GM18498 (cell line): ENCODE measurements around the gene DGKG.

Source experiments
- ATAC-seq: cut with Tn5 transposase; IDR thresholded peaks from one replicate; pipeline ENCODE4 v1.9.1; 2021; ENCODE audit warnings: mild to moderate bottlenecking, moderate library complexity; ENCODE audit not compliant: unreplicated experiment

DGKG gene

GRCh38 chr3:186115239-186115996 lies 246.6 kb downstream of the DGKG start:
- ATAC-seq = no peak

DNA sequence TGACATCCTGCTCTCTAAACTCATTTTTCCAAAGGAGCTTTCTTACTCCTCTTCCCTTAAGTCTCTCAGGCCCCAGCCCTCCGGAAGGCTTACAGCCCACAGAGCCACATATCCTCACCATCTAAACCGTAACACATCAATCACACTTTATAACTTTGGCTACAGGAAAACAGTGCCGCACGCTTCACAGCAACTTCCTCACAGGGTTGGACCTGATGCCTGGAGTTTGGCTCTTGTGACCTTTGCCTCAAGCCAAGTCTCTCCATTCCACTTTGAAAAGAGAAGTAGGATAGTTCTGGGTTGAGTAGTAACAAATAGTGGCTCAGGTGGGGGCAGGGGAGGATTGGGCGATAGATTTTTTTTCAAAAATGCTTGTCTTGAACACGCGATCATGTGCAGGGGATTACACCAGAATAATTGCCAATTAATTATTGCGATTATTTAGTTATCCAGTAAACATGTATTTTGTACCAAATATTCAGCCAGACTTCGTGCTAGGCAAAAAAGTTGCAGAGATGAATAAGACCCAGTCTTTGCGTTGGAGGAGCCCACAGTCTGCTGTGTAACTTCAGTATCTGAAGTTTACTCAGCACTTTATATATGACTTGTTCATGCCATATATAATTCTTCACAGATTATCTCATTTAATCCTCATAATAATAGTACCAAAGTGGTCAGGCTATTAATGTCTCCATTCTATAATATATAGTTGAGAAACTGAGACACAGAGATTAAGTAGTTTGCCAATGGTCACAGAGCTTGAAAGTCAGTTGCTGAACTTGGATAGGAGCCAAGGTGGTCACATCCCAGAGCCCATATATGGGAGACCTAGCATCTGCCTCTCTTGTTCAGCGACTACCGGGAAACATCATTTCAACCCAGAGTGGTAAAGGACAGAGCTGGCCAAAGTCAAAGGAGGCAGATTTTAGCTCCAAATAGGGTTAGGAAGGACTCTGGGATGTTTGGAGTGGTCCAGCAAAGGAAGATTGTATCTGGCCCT lies 250.8 kb downstream of the DGKG start:
- ATAC-seq = no peak

- no peak for ATAC-seq
Measured at GRCh38 chr3:186109897-186110803, 251.9 kb downstream of the DGKG start.

DNA sequence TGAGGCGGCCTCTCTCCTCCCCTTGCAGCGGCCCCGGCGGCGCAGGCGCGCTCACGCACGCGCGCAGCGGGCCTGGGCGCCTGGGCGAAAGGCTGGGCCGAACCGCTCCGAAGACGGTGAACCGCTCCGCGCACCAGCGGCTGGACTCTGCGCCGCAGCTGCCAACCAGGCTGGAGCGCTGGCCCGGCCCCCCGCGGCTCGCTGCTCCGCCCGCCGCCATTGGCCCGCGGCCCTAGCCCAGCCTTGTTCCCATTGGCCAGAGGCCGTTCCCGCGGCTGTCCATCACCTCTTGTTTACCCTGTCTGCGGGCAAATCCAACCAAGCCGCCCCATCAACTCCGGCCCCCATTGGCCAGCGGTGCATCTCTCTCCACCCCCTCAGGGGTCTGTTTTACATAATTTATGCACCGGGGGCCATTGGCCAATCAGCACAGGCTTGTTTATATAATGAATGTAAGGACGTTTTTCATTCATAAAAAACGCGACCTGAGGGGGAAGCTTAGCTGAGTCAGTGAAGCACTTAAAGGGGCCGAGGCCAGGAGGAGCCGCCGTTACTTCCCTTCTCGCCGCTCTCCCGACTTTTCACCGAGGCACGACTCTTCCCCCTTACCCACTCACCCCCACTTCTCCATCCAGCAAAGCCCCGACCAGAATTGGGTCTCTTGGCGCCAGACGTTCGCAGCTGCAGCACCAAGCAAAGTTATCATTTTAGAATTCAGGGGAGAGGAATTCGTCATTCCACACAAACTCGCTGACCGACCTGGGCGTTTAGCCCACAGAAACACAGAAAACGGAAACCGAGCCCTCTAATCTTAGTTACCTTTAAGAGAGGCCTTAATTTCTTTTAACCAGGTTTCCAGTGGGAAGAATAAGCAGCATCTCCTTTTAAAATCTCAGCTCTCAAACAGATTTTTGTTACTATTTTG lies 252.8 kb downstream of the DGKG start, which contains the start of gene ETV5:
TSS of gene ETV5 (minus strand) at position 149 of the 925 bp plus-strand sequence. CDS start 3,221 bp downstream, outside the sequence.
- peak; percentile 96 for ATAC-seq

DNA sequence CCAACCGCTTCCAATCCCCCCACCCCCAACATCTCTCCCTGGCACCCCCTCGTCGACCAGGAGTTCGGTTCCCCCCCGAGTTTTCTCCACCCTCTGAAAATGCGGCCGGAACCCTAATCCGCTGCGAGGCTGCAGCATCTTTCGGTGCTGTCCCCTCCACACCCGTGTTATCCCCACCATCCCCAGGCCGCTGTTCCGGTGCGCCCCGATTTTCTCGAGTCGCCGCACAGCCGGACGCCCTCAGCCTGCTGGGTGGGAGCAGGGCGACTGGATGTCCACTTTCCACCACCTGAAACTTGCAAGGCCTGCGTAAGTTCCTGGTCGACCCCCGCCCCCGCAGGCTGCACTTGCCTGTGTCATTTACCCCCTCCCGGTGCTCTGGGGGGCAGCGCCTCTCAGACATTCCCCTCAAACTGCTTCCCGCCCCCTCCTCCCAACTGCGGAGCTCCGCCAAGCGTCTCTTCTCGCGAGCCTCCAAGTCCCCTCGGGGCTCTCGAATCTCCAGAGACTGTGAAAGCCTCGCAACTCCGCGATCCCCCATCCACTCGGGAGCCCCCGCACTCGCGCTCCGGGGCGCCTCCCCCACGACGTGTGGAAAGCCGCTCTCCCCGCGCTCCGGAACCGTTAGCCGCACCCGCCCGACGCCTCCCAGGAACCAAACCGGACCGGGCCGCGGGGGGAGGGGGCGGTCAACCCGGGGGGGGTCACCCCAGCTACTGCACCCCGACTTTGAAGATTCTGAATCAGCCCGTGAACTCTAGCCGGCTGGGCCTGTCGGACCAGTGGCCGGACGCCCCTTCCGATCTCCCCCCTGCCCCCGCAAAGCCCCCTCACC lies 253.7 kb downstream of the DGKG start:
- ATAC-seq = no peak

DNA sequence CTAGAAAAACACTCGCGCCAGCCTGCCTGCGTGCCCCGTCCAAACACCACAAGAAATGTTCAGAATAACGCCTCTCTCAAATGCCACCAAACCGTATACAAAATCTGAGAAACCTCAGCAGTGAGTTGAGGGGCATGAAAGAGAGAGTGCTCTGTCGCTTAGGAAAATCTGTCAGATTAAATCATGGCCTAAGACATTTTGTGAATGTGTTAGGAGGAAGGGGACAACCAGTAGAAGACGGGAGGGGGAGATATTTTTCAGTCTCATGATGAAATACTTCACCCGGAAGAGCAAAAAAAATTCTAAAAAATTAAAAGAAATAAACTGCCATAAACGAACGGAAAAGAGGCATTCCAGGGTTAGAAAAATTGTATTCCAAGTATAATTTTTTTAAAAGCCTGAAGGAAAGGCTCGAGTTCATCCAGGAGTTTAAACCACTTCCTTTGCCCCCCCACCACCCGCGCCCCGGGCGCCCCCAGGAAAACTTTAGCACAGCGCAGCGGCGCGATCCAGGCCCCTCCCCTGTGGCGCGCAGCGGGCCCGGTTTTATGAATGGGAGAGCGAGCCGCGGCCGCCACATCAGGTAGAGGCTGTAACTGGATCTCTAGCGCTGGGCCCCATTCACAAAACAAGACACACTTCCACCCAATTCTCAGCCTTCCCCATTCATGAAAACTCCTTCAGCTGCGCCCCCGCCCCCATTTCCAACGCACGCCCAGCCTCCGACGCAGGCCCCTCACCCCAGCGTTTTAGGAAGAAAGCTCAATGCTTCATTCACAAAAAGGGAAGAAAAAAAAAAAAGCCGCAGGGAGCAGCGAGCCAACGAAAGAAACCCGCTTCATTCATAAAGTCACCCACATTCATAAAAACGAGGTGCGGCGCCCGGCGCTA lies 254.6 kb downstream of the DGKG start:
- ATAC-seq = no peak

GRCh38 chr3:186105543-186105942 lies 256.5 kb downstream of the DGKG start:
- ATAC-seq = no peak

DNA sequence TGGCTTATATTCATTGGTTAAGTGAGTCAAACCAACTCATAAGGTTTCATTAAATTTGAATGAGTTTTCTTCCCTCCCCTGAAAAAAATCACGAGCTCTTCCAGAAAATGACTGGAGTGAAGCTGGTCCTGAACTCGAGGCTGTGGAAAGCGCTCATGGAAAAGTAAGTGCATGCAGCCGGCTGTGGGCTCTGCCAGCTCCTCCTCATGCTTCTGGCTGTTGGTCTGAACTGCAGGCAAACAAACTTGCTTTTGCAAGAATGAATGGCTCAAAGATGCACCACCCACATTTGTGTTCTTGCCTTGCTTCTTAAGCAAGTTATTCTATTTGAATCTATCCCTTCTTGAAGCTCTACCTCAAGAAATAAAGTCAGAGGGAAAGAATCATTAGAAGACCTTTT lies 259.3 kb downstream of the DGKG start:
- ATAC-seq = no peak

- ATAC-seq = no peak
Measured at GRCh38 chr3:186100398-186100797, 261.6 kb downstream of the DGKG start.

DNA sequence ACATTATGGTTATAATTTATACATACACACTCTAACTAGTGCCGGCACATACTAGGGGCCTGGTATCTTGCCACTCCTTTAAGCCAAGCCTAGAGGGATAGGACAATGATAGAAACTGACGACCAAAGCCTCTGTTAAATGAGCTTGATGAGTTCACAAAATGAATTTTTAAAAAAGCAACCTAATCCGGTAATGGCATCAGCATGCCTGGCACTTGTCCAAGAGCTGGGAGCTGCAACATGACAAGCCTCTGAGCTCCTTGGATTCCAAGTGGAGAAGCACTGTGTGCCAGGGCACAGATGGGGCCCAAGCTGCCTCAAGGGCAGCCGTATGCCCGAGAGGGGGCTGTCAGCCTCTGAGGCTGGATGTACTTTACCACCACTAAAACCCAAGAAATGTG lies 262.9 kb downstream of the DGKG start:
- no peak for ATAC-seq

DNA sequence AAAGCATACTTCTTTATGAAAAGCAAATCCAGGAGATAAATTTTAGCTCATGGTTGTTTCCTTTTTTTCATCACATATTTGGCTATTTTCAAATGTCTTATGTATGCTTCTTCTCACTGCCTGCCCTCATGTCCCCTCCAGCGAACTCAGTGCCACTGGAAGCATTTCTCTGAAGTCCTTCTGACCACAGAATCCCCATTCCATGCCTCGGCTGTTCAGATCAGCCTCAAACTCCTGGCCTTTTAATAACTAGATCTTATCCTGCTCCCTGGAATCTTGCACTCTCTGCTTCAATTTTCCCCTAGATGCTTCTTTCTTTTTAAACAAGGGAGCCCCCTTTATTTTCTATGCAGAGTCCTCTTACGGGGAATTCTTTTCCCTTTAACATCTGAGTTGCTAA lies 263.3 kb downstream of the DGKG start:
- ATAC-seq = no peak

- ATAC-seq = no peak
Measured at GRCh38 chr3:186097663-186098451, 264.2 kb downstream of the DGKG start.

DNA sequence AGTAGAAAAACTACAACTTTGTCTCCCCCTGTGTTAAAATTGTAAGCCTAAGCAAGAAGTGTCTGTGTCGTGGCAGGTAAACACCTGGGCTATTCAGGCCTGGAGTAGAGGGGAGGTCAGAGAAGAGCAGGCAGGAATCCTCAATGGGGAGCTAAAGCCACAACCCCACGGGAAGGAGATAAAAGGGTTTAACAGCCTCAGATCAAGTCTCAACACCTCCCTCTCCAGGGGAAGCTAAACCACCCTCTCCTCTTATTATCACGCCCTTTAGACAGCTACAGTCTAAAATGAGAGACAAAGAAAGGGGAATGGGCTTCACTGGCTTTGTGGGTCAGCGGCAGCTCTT lies 264.7 kb downstream of the DGKG start:
- no peak for ATAC-seq
